Neutrophil (primary cell): Measurements from ENCODE around the gene CSNK1D.

Experiments used
- H3K27ac ChIP-seq: fragments of 200-600 bp; sonication (generic); 2 replicates; pipeline ENCODE4 v1.5.1; 2016; ENCODE audit warnings: mild to moderate bottlenecking, moderate library complexity
- H3K27me3 ChIP-seq: fragments of 200-600 bp; sonication (generic); 2 replicates; pipeline ENCODE4 v1.6.0; 2016; ENCODE audit warnings: mild to moderate bottlenecking
- H3K36me3 ChIP-seq: fragments of 200-600 bp; sonication (generic); 2 replicates; pipeline ENCODE4 v1.5.1; 2017
- H3K4me1 ChIP-seq, 2 experiments: fragments of 200-600 bp in 1 of 2; sonication (generic) in 1 of 2; 1 replicate in 1 of 2; 2 replicates in 1 of 2; pipeline versions ENCODE4 v1.5.1 to v1.6.1; 2013 to 2016; ENCODE audit warnings: low read depth in 1 of 2, low read length in 1 of 2, mild to moderate bottlenecking in 1 of 2, moderate library complexity in 1 of 2; ENCODE audit not compliant: control insufficient read depth in 1 of 2, insufficient read depth in 1 of 2
- H3K4me3 ChIP-seq, 2 experiments: fragments of 200-600 bp in 1 of 2; sonication (generic) in 1 of 2; 1 replicate in 1 of 2; 2 replicates in 1 of 2; pipeline ENCODE4 v1.5.1; 2013 to 2016; ENCODE audit warnings: low read depth in 1 of 2, low read length in 1 of 2, mild to moderate bottlenecking in 1 of 2, moderate library complexity in 1 of 2
- H3K9me3 ChIP-seq: fragments of 200-600 bp; sonication (generic); 2 replicates; pipeline ENCODE4 v1.5.1; 2016
- TF ChIP-seq, protein P1 (sequence below): fragments of 200-600 bp; sonication (generic); IDR thresholded peaks from 2 replicates; pipeline ENCODE4 v1.5.1; 2016; ENCODE audit warnings: antibody characterized with exemption

CSNK1D gene

DNA sequence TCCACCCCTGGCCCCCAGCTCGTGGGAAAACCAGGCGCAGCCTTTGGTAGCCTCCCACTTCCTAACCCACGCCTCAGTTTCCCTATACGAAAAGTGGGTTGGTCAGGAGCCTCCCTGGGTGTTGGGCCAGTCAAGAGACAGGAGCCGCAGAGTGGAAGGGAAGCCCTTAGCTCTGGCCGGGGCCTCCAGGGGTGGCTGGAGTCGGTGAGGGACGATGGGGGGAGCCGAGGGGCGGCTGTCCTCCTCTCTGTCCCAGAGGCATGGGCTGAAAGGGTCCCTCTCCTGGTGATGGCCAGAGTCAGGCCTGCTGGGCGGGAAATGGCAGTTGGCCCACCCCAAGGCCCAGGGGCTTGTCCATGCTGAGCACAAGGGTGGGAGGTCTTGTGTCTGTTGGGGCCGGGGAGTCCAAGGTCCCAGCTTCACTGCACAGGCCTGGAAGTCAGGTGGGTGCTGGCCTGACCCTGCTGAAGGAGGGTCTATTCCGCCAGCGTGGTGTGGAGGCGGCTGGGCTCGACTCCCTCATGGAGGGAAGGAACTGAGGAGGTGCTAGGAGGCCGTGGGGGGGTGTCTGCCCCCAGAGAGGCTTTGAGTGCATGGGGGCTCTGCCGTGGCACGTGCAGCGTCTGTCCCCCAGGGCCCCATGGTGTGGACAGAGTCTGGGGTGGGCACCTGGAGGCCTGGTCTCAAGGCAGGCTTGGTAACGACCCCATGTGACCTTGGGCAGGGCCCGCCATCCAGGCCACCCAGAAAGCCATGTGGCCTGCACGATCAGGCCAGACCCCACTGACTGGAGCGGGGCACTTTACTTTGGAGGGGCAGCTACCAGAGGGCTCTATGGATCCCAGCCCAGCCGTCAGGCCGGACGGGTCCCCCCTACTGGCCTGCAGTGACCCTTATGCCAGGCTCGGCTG is 43.5 kb downstream of the CSNK1D start:
- Histone ChIP-seq H3K36me3 (peaks cover 45% of the 10 kb centered on the region), H3K4me1 (peaks cover 71 to 75% of the 10 kb centered on the region in 2 experiments), H3K9me3 (no peaks in the 10 kb centered on the region), H3K27ac (peak overlapping the region; percentile 100), H3K4me3 (peak overlapping the region; percentile 98 to 99), H3K27me3 (no peaks in the 10 kb centered on the region)
- TF ChIP-seq, protein P1, sequence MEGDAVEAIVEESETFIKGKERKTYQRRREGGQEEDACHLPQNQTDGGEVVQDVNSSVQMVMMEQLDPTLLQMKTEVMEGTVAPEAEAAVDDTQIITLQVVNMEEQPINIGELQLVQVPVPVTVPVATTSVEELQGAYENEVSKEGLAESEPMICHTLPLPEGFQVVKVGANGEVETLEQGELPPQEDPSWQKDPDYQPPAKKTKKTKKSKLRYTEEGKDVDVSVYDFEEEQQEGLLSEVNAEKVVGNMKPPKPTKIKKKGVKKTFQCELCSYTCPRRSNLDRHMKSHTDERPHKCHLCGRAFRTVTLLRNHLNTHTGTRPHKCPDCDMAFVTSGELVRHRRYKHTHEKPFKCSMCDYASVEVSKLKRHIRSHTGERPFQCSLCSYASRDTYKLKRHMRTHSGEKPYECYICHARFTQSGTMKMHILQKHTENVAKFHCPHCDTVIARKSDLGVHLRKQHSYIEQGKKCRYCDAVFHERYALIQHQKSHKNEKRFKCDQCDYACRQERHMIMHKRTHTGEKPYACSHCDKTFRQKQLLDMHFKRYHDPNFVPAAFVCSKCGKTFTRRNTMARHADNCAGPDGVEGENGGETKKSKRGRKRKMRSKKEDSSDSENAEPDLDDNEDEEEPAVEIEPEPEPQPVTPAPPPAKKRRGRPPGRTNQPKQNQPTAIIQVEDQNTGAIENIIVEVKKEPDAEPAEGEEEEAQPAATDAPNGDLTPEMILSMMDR = no peak

DNA sequence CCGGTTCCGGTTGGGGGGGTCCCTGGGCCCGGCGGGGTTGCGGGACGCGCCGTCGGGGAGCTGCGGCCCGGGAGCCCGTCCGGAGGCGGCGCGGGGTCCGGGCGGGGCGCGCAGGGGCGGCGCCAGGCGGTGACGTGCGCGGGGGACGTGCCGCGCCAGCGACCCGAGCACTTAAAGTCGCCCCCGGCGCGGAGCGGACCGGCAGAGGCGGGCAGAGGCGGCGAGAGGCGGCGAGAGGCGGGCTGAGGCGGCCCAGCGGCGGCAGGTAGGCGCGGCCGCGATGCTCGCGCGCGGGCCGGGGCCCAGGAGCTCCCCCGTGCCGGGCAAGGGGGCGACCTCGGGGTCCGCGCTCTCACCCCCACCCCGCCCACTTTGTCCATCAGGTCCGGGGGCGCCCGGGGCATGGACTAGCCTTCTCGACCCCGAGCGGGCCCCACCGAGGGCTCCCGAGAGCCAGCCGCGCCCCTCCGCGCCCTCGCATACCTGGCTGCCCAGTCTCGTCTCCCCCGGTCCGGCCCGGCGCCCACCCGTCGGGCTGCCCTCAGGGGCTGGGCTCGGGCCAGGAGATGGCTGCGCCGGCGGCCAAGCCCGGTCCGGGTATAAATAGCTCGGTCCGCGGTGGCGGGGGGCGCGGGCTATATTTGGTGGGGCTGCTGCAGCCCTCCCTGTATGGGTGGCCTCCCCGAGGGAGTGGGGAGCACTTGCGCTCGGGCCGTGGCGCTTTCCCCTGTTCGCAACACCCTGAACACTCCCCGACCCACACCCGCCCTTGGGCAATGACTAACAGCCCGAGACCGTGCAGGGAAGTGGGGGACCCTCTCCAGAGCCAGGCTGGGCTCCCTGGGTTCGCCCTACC is 44.4 kb downstream of the CSNK1D start, which contains the start of gene SLC16A3:
TSS of gene SLC16A3 (plus strand) at position 201 of the 856 bp plus-strand sequence. CDS start 6,967 bp downstream, outside the sequence.
- Histone ChIP-seq H3K27me3 (no peaks in the 10 kb centered on the region), H3K4me1 (peaks cover 68 to 72% of the 10 kb centered on the region in 2 experiments), H3K4me3 (peak within 1 kb of the TSS; percentile 98 to 99), H3K36me3 (peaks cover 36% of the 10 kb centered on the region), H3K9me3 (no peaks in the 10 kb centered on the region), H3K27ac (peak within 1 kb of the TSS; percentile 100)
- TF ChIP-seq, protein P1 = no peak

DNA sequence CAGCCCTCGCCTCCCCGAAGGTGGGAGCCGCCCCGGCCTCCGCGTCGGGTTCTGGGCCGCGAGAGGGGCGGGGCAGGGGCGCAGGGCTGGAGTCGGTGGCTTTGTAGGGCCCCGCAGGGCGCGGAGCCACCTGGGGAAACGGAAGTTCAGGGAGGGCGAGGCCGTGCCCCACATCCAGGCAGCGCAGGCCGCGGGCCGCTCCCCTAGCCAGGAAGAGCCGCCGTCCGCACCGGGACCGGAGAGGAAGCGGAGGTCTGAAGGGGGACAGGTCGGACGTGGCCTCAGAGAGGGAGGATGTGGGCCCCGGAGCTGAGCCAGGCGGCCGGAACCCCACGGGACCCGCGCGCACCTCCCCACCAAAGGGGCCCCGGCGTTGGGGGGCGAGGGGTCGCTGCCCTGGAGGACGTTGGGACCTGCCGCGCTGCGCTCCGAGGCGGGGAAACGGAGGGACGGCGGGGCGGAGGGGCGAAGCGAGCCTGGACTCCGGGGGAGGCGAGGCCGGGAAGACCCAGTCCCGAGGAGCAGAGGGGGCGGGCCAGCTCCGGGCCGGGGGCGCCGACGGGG is 45.1 kb downstream of the CSNK1D start:
- Histone ChIP-seq H3K36me3 (peaks cover 33% of the 10 kb centered on the region), H3K4me3 (peak overlapping the region; percentile 87 to 98), H3K27me3 (no peaks in the 10 kb centered on the region), H3K9me3 (no peaks in the 10 kb centered on the region), H3K4me1 (peaks cover 68 to 71% of the 10 kb centered on the region in 2 experiments), H3K27ac (peak overlapping the region; percentile 100)
- TF ChIP-seq, protein P1 = peak; percentile 17

DNA sequence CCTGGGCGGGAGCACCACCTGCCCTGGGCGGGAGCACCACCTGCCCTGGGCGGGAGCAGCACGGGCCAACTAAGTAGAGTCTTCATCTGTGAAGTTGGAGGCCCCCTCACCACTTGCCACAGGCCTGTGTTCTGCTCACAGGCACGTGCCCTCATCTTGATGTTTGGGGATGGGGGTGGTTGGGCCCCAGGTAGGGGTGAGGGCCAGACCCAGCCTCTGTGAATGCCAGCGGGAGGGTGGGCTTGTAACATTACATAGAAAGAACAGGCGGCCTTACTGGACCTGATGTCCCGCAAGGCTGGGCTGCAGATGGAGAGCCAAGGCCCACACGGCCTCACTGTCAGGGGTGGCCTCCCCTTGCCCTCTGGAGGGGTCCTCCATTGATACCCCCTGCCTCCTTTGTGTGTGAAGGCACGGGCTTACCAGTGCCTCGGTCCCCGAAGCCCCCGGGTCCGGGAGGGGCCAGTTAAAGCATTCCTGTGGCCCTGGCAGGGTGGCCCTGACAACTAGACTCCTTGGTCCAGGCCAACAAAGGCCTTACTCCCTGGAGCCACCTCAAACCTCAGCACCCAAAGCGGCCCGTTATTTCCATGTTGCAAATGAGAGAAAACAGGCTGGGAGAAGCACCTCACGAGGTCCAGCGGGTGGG is 45.7 kb downstream of the CSNK1D start:
- TF ChIP-seq, protein P1 = no peak
- peak overlapping the region; percentile 87 to 98 for H3K4me3 ChIP-seq
- H3K27ac ChIP-seq = peak overlapping the region; percentile 100

More for the DNA sequence above, 45.7 kb downstream of the CSNK1D start:
- peaks cover 68 to 71% of the 10 kb centered on the region in 2 experiments for H3K4me1 ChIP-seq
- H3K36me3 ChIP-seq = peaks cover 27% of the 10 kb centered on the region
- H3K9me3 ChIP-seq = no peaks in the 10 kb centered on the region
- H3K27me3 ChIP-seq = no peaks in the 10 kb centered on the region
